HCT116 (cell line): Measurements from ENCODE around the gene ITGB7. TPM values are rescaled to one million over a fixed set of nuclear protein-coding genes. Genes with fewer than 3 reads are reported as not detected.

Experiments
- ATAC-seq: fragments of 200-7000 bp; cut with Tn5 transposase; 2 replicates; pipeline ENCODE4 v1.9.1; 2020; ENCODE audit warnings: mild to moderate bottlenecking, moderate library complexity
- BruUV-seq: library from RNA; stranded (reverse); fragments of 400-500 nt; replicated peaks from 2 replicates; lab custom pipeline; 2021; lab: Mats Ljungman, UMichigan
- CTCF ChIA-PET: fragments of 300-600 bp; sonication (Branson Sonifier 250); formaldehyde crosslinking; loops from one replicate; lab custom pipeline; 2021; ENCODE audit warnings: antibody characterized with exemption; lab: Charles Lee
- POLR2A ChIA-PET: fragments of 300-600, 350-600 bp; sonication (Branson Sonifier 250); formaldehyde crosslinking; loops from one replicate; lab custom pipeline; 2021; ENCODE audit warnings: antibody characterized with exemption; lab: Charles Lee
- RAD21 ChIA-PET, 2 experiments: fragments of 300-600 bp; sonication (Branson Sonifier 250); formaldehyde crosslinking; loops; one replicate each; lab custom pipeline; 2023; ENCODE audit warnings: low total read pairs in 2 of 2; ENCODE audit not compliant: uncharacterized antibody in 2 of 2, unreplicated experiment in 2 of 2, low non-redundant PET in 1 of 2; lab: Charles Lee
- DNase-seq: peaks from one replicate; pipeline ENCODE4 v3.0.0-alpha.2; 2010; ENCODE audit warnings: low read depth, low spot score
- H2AFZ ChIP-seq: fragments of 200-600 bp; shearing (Covaris generic), sonication (generic); 2 replicates; pipeline ENCODE4 v1.6.1; 2017; ENCODE audit warnings: low read depth, mixed run types, mixed read lengths, antibody characterized with exemption, low read length; ENCODE audit not compliant: poor library complexity, severe bottlenecking
- H3K27ac ChIP-seq: 2 replicates; pipeline ENCODE4 v1.5.1; 2012; ENCODE audit warnings: low read depth, low read length
- H3K27me3 ChIP-seq: fragments of 200-600 bp; sonication (generic); 2 replicates; pipeline ENCODE4 v1.6.1; 2016; ENCODE audit warnings: mixed run types, low read length, mixed read lengths; ENCODE audit not compliant: insufficient read depth
- H3K36me3 ChIP-seq, 2 experiments: fragments of 200-500 bp in 1 of 2; fragments of 200-600 bp in 1 of 2; sonication (Bioruptor generic) in 1 of 2; sonication (generic) in 1 of 2; 2 replicates each; pipeline versions ENCODE4 v1.5.1 to v1.6.1; 2014 to 2016; ENCODE audit warnings: low read length in 2 of 2, inconsistent platforms in 1 of 2, mixed read lengths in 1 of 2, mixed run types in 1 of 2; ENCODE audit not compliant: insufficient read depth in 2 of 2, control insufficient read depth in 1 of 2
- H3K4me1 ChIP-seq, 2 experiments: fragments of 200-600 bp in 1 of 2; sonication (generic) in 1 of 2; 2 replicates each; pipeline versions ENCODE4 v1.5.1 to v1.6.1; 2012 to 2017; ENCODE audit warnings: low read length in 2 of 2, inconsistent platforms in 1 of 2, mild to moderate bottlenecking in 1 of 2, mixed read lengths in 1 of 2, mixed run types in 1 of 2, moderate library complexity in 1 of 2; ENCODE audit not compliant: insufficient read depth in 2 of 2, control insufficient read depth in 1 of 2
- H3K4me2 ChIP-seq: fragments of 200-600 bp; sonication (generic); 2 replicates; pipeline ENCODE4 v1.6.1; 2017; ENCODE audit warnings: mixed run types, low read length, mixed read lengths
- H3K4me3 ChIP-seq, 2 experiments: fragments of 200-600 bp in 1 of 2; sonication (generic) in 1 of 2; replicated peaks in 1 of 2; 2 replicates each; pipeline ENCODE4 v1.5.1; 2011 to 2016; ENCODE audit warnings: low read length in 2 of 2, control low read depth in 1 of 2, low read depth in 1 of 2, mild to moderate bottlenecking in 1 of 2, mixed read lengths in 1 of 2, mixed run types in 1 of 2
- H3K79me2 ChIP-seq: fragments of 200-600 bp; sonication (generic); 2 replicates; pipeline ENCODE4 v1.6.1; 2017; ENCODE audit warnings: mild to moderate bottlenecking, mixed run types, low read length, moderate library complexity, mixed read lengths; ENCODE audit not compliant: insufficient read depth
- H3K9ac ChIP-seq: fragments of 200-600 bp; sonication (generic); 2 replicates; pipeline ENCODE4 v1.6.1; 2016; ENCODE audit warnings: low read length, mixed read lengths
- H3K9me2 ChIP-seq: fragments of 200-600 bp; sonication (generic), shearing (Covaris generic); 2 replicates; pipeline ENCODE4 v1.6.1; 2017; ENCODE audit warnings: mixed run types, mild to moderate bottlenecking, moderate library complexity; ENCODE audit not compliant: insufficient read depth
- H3K9me3 ChIP-seq, 2 experiments: fragments of 200-500 bp in 1 of 2; fragments of 200-600 bp in 1 of 2; sonication (Bioruptor generic) in 1 of 2; sonication (generic) in 1 of 2; 2 replicates each; pipeline ENCODE4 v1.6.1; 2014 to 2017; ENCODE audit warnings: low read length in 2 of 2, mixed read lengths in 2 of 2, inconsistent platforms in 1 of 2, low read depth in 1 of 2, mild to moderate bottlenecking in 1 of 2, mixed run types in 1 of 2, moderate library complexity in 1 of 2; ENCODE audit not compliant: control insufficient read depth in 1 of 2, insufficient read depth in 1 of 2
- H4K20me1 ChIP-seq: fragments of 200-600 bp; sonication (generic), shearing (Covaris generic); 2 replicates; pipeline ENCODE4 v1.6.1; 2017; ENCODE audit warnings: mixed run types, mild to moderate bottlenecking, moderate library complexity; ENCODE audit not compliant: insufficient read depth
- CBX3 ChIP-seq: IDR thresholded peaks from 2 replicates; pipeline ENCODE4 v1.6.1; 2012; ENCODE audit warnings: low read depth
- CEBPB ChIP-seq: IDR thresholded peaks from 2 replicates; pipeline ENCODE4 v1.6.1; 2012; ENCODE audit warnings: low read depth
- ELF1 ChIP-seq: IDR thresholded peaks from 2 replicates; pipeline ENCODE4 v1.6.1; 2012; ENCODE audit warnings: low read depth, borderline replicate concordance
- EZH2phosphoT487 ChIP-seq: fragments of 200-600 bp; IDR thresholded peaks from 2 replicates; pipeline ENCODE4 v1.6.1; 2018; ENCODE audit warnings: antibody characterized with exemption, borderline replicate concordance
- FOSL1 ChIP-seq: IDR thresholded peaks from 2 replicates; pipeline ENCODE4 v1.6.1; 2012; ENCODE audit warnings: low read depth
- JUND ChIP-seq: IDR thresholded peaks from 2 replicates; pipeline ENCODE4 v1.6.1; 2012
- POLR2A ChIP-seq: IDR thresholded peaks from 2 replicates; pipeline ENCODE4 v1.7.0; 2011; ENCODE audit warnings: borderline replicate concordance; ENCODE audit not compliant: insufficient read depth, insufficient read length; ENCODE audit errors: extremely low read depth
- POLR2AphosphoS5 ChIP-seq: IDR thresholded peaks from 2 replicates; pipeline ENCODE4 v1.6.1; 2011; ENCODE audit warnings: mild to moderate bottlenecking, low read depth, low read length, moderate library complexity
- RAD21 ChIP-seq: IDR thresholded peaks from 2 replicates; pipeline ENCODE4 v1.6.1; 2012; ENCODE audit warnings: low read depth, mild to moderate bottlenecking
- SP1 ChIP-seq: IDR thresholded peaks from 2 replicates; pipeline ENCODE4 v1.6.1; 2012; ENCODE audit warnings: low read depth
- SRF ChIP-seq: IDR thresholded peaks from 2 replicates; pipeline ENCODE4 v1.6.1; 2012; ENCODE audit warnings: low read depth
- ZFX ChIP-seq: fragments of 450-650 bp; IDR thresholded peaks from 2 replicates; pipeline ENCODE4 v1.6.1; 2017
- intact Hi-C: fragments of 100-400 bp; cut with micrococcal nuclease; formaldehyde crosslinking; loops from 2 replicates; pipeline ENCODE4 v1.10.0; 2022
- total RNA-seq: library from RNA; stranded (reverse); gene quantifications from one replicate; pipeline ENCODE4 v1.2.1, GENCODE V29; 2021; ENCODE audit not compliant: unreplicated experiment
- TF ChIP-seq, protein P1 (sequence below), 3 experiments: fragments of 200-600 bp in 1 of 3; sonication (generic) in 1 of 3; IDR thresholded peaks in 2 of 3; conservative IDR thresholded peaks in 1 of 3; 2 replicates each; pipeline ENCODE4 v1.5.1; 2012 to 2017; ENCODE audit warnings: low read depth in 2 of 3, low read length in 2 of 3, antibody characterized with exemption in 1 of 3, borderline replicate concordance in 1 of 3, control low read depth in 1 of 3, mild to moderate bottlenecking in 1 of 3, mixed read lengths in 1 of 3, mixed run types in 1 of 3, moderate library complexity in 1 of 3; ENCODE audit not compliant: insufficient read depth in 1 of 3
- TF ChIP-seq, protein P2 (sequence below): IDR thresholded peaks from 2 replicates; pipeline ENCODE4 v1.6.1; 2012

ITGB7 gene
- total RNA-seq, 1 experiment from 2014 or later = 1.9 TPM

DNA sequence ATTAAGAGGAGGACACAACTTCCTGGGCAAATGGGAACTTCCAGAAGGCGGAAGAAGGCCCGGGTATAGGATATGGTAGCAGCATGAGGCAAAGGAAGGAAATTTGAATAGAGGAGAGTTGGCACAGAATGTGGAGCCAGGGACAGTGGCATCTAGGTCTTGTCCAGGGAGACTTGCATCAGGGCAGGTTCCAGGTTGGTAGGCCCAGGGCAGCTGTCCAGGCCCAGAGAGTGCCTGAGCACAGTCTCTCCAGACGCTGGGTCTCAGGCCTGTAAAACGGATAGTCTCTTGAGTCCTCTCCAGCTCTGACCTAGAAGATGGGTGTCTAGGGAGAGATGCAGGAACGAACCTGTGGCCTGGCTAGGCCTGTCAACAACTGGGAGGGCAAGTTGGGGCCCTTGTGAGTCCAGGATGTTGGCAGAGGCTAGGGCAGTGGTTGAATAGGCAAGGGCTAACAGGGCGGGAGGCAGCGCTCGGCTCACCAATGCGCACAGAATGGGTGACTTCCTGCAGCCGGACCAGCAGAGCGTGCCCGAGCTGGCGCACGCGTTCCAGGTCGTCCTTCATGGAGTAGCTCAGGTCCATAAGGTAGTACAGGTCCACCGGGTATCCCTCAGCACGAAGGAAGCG, 9.9 kb downstream of the ITGB7 start:
- ChIA-PET RAD21 (interaction anchor here (0.6 to 1.1 kb wide), 3 partner anchors 22 to 131 kb away, joined by 3 to 4 read pairs (median 3); no protein-coding TSS in a partner anchor), CTCF (interaction anchor here (0.8 to 3.3 kb wide), 20 partner anchors 9 to 312 kb away, joined by 3 to 36 read pairs (median 4); partner anchors contain the start of genes AAAS, CSAD, PFDN5 and SPRYD3), POLR2A (interaction anchor here (0.8 to 1.1 kb wide), 3 partner anchors 9 to 131 kb away, joined by 3 to 4 read pairs (median 3); partner anchors contain the start of gene ESPL1)
- no peaks in the 10 kb centered on the region for H3K9me3 ChIP-seq
- intact Hi-C loops = no loop called here
- ATAC-seq = 0 out of 2 replicates have a peak, but pooled peaks have one; percentile 3
- H3K9ac ChIP-seq = no peak overlapping the region
- BruUV-seq = no TSS peak
- no peaks in the 10 kb centered on the region for H3K27me3 ChIP-seq
- H3K27ac ChIP-seq = no peak overlapping the region; the same call in 1 of the 2 replicates
- no peak overlapping the region for H3K4me3 ChIP-seq
- peaks cover 3 to 26% of the 10 kb centered on the region in 2 experiments; a peak in 3 of 4 replicates for H3K4me1 ChIP-seq
- DNase-seq = no peak
- no peaks in the 10 kb centered on the region for H3K79me2 ChIP-seq
- H2AFZ ChIP-seq = no peak overlapping the region
- H3K4me2 ChIP-seq = no peak overlapping the region
- no peaks in the 10 kb centered on the region for H3K9me2 ChIP-seq
- TF ChIP-seq POLR2A (no peak), POLR2AphosphoS5 (no peak), EZH2phosphoT487 (no peak), RAD21 (no peak), ZFX (no peak), ELF1 (no peak), CEBPB (no peak), FOSL1 (no peak), SRF (no peak), SP1 (no peak), JUND (no peak), CBX3 (no peak)
- TF ChIP-seq, protein P1, sequence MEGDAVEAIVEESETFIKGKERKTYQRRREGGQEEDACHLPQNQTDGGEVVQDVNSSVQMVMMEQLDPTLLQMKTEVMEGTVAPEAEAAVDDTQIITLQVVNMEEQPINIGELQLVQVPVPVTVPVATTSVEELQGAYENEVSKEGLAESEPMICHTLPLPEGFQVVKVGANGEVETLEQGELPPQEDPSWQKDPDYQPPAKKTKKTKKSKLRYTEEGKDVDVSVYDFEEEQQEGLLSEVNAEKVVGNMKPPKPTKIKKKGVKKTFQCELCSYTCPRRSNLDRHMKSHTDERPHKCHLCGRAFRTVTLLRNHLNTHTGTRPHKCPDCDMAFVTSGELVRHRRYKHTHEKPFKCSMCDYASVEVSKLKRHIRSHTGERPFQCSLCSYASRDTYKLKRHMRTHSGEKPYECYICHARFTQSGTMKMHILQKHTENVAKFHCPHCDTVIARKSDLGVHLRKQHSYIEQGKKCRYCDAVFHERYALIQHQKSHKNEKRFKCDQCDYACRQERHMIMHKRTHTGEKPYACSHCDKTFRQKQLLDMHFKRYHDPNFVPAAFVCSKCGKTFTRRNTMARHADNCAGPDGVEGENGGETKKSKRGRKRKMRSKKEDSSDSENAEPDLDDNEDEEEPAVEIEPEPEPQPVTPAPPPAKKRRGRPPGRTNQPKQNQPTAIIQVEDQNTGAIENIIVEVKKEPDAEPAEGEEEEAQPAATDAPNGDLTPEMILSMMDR (IDR thresholded peaks at IDR 0.05 in 2 of 3, conservative IDR thresholded peaks at IDR 0.05 in 1 of 3; ENCODE audit: borderline replicate concordance in 1 of 3, insufficient read depth in 1 of 3, low read depth in 2 of 3, low read length in 2 of 3) = no peak
- TF ChIP-seq, protein P2, sequence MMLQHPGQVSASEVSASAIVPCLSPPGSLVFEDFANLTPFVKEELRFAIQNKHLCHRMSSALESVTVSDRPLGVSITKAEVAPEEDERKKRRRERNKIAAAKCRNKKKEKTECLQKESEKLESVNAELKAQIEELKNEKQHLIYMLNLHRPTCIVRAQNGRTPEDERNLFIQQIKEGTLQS = no peak
- H4K20me1 ChIP-seq = no peaks in the 10 kb centered on the region
- no peaks in the 10 kb centered on the region for H3K36me3 ChIP-seq
